HL-60/S4 (cell line): ENCODE data around the gene SLC7A4.
"Not testable (repeated sequence)": the region's sequence is repeated elsewhere in the genome, so short reads cannot be mapped to it uniquely, and the experiment has no call there.

Experiments used
- in situ Hi-C: fragments of 300-500 bp; cut with MboI; formaldehyde crosslinking; loops from 2 replicates; pipeline ENCODE4 v1.14.3; 2022; ENCODE audit warnings: low sequenced_read_pairs

Gene SLC7A4

GRCh38 chr22:21043860-21044535, 11.6 kb upstream of the SLC7A4 start:
- in situ Hi-C loops: no loop called here

GRCh38 chr22:21042978-21043859, 10.9 kb upstream of the SLC7A4 start:
- in situ Hi-C loops: no loop called here

GRCh38 chr22:21041937-21042336, 9.6 kb upstream of the SLC7A4 start:
- in situ Hi-C loops: no loop called here

- in situ Hi-C loops: not testable (repeated sequence)
Measured at GRCh38 chr22:21039158-21039557, 6.8 kb upstream of the SLC7A4 start.

- in situ Hi-C loops: no loop called here
Measured at GRCh38 chr22:21038405-21038804, 6.0 kb upstream of the SLC7A4 start.

- in situ Hi-C loops: no loop called here
Measured at GRCh38 chr22:21034989-21035388, 2.6 kb upstream of the SLC7A4 start.

GRCh38 chr22:21033895-21034294, 1.5 kb upstream of the SLC7A4 start:
- in situ Hi-C loops: no loop called here

- in situ Hi-C loops: no loop called here
Measured at GRCh38 chr22:21032868-21033688, 717 bp upstream of the SLC7A4 start.

- in situ Hi-C loops: no loop called here
Measured at GRCh38 chr22:21031545-21032036, 770 bp downstream of the SLC7A4 start.

- in situ Hi-C loops: no loop called here
Measured at GRCh38 chr22:21030621-21031544, 1.5 kb downstream of the SLC7A4 start.

GRCh38 chr22:21030032-21030431, 2.3 kb downstream of the SLC7A4 start:
- in situ Hi-C loops: no loop called here

GRCh38 chr22:21029486-21030025, 2.8 kb downstream of the SLC7A4 start:
- in situ Hi-C loops: no loop called here

GRCh38 chr22:21028277-21029251, 3.8 kb downstream of the SLC7A4 start:
- in situ Hi-C loops: no loop called here

- in situ Hi-C loops: no loop called here
Measured at GRCh38 chr22:21026783-21027692, 5.3 kb downstream of the SLC7A4 start.

- in situ Hi-C loops: no loop called here
Measured at GRCh38 chr22:21025763-21026755, 6.3 kb downstream of the SLC7A4 start.

GRCh38 chr22:21025266-21025665, 7.1 kb downstream of the SLC7A4 start:
- in situ Hi-C loops: no loop called here
